HTR-8/SVneo (cell line): Measurements from ENCODE around the gene FA2H.
A peak's percentile ranks its signal among the peaks of the same experiment; 100 is the strongest.
"Not testable (repeated sequence)": the region's sequence is repeated elsewhere in the genome, so short reads cannot be mapped to it uniquely, and the experiment has no call there.

Experiments
- DNase-seq: peaks from one replicate; pipeline ENCODE4 v3.0.0; 2011; ENCODE audit warnings: low spot score, mixed read lengths; ENCODE audit not compliant: insufficient read length
- FAIRE-seq: peaks from 2 replicates; lab custom pipeline; 2011; peaks lifted over from hg19 to GRCh38; lab: Jason Lieb, UNC

The FA2H gene

GRCh38 chr16:74771656-74772315 is 2.8 kb downstream of the FA2H start:
- DNase-seq (no peak), FAIRE-seq (no peak)

GRCh38 chr16:74770831-74771526 is 3.6 kb downstream of the FA2H start:
- FAIRE-seq (no peak), DNase-seq (no peak)

- FAIRE-seq (peak; percentile 71), DNase-seq (no peak)
These were observed 4.9 kb downstream of the FA2H start for GRCh38 chr16:74769586-74770190.

DNA sequence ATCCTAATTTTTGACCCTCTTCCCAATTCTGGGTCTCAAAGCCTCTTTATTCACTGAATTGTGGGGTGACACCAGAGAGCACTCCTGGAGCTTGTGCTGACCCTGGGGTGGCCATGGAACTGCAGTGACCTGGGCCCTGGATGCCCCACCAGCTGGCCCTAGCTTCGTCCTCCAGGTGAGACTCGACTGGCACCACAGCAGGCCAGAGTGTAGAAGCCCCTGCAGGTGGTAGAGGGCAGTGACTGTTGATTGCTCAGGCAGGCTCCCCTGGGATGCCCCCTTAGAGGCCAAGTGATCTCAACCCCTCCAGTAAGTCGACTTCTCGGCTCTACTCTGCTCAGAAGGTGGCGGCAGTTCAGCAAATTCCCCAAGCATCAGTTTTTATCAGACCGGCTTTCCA is 6.4 kb downstream of the FA2H start:
- no peak for DNase-seq
- no peak for FAIRE-seq

GRCh38 chr16:74767749-74768148 is 6.9 kb downstream of the FA2H start:
- FAIRE-seq, result no peak
- no peak for DNase-seq

- no peak for FAIRE-seq
- no peak for DNase-seq
These were observed 7.9 kb downstream of the FA2H start for GRCh38 chr16:74766729-74767128.

DNA sequence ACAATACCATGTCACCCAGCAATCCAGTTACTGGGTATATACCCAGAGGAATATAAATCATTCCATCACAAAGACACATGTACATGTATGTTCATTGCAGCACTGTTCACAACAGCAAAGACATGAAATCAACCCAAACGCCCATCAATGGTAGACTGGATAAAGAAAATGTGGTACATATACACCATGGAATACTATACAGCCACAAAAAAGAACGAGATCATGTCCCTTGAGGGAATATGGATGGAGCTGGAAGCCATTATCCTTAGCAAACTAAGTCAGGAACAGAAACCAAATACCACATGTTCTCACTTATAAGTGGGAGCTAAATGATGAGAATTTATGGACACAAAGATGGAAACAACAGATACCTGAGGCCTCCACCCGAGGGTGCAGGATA is 10.4 kb downstream of the FA2H start:
- not testable (repeated sequence) for DNase-seq

GRCh38 chr16:74761665-74762064 is 13.0 kb downstream of the FA2H start:
- DNase-seq, result no peak
- FAIRE-seq, result no peak

More for the DNA sequence above, 10.4 kb downstream of the FA2H start:
- not testable (repeated sequence) for FAIRE-seq

GRCh38 chr16:74760007-74760767 is 14.4 kb downstream of the FA2H start:
- peak; percentile 73 for DNase-seq

GRCh38 chr16:74759564-74759963 is 15.1 kb downstream of the FA2H start:
- peak; percentile 13 for FAIRE-seq
- DNase-seq, result no peak

More at GRCh38 chr16:74760007-74760767, 14.4 kb downstream of the FA2H start:
- peak; percentile 95 for FAIRE-seq

DNA sequence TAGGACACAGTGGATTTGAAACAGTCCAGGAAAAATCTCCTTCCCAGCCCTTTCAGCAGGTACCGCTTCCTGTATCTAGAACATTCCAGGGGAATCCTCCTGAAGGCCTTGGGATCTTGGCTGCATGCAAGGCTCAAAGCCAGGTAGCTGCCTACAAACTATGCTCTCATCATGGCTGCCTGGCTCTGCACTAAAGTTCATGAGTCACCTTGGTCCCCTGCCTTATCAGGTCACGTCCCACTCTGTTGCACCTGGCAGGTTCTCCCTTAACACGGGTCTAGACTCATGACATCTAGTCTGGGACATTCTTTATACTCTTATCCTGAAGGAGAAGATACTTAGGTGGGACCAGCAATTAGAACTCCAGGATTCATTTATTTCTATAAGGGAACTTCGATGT is 15.8 kb downstream of the FA2H start:
- no peak for DNase-seq
- no peak for FAIRE-seq

DNA sequence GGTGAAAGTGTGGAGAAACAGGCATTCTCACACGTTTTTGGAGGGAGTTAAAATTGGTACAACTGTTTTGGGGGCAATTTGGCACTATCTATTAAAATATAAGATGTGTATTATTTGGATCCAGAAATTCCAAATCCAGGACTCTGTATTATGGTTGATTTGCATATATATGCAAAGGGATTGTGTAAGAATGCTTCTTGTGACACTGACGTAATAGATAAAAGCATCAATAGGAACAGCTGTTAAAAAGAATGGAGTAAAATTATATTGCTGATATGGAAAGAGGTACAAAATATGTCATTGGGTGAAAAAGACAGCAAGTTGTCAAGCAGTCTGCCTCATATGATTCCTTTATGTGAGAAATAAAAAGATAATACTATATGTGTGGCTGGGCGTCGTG is 17.3 kb downstream of the FA2H start:
- FAIRE-seq (no peak), DNase-seq (no peak)

- DNase-seq (no peak), FAIRE-seq (no peak)
These were observed 18.4 kb downstream of the FA2H start for GRCh38 chr16:74756203-74756602.

GRCh38 chr16:74753180-74753579 is 21.4 kb downstream of the FA2H start:
- FAIRE-seq (no peak), DNase-seq (no peak)

GRCh38 chr16:74752756-74753155 is 21.9 kb downstream of the FA2H start:
- FAIRE-seq (no peak), DNase-seq (no peak)

DNA sequence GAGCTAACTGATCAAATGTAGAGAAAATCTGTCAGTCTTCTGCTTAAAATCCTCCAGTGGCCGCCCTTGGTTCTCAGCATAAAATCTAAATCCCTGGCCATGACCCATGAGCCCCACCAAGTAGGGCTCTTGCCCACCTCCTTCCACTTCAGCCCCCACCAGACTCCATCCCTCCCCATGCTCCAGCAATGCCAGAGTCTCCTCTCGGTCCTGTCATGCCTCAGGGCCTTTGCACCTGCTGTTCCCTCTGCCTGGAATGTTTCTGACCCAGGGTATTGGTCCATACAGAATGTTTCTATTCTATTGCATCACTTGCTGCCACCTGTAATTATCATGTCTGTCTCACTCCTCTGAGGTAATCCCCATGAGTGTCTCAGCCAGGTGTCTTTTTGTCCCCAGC is 22.4 kb downstream of the FA2H start:
- FAIRE-seq (no peak), DNase-seq (no peak)

DNA sequence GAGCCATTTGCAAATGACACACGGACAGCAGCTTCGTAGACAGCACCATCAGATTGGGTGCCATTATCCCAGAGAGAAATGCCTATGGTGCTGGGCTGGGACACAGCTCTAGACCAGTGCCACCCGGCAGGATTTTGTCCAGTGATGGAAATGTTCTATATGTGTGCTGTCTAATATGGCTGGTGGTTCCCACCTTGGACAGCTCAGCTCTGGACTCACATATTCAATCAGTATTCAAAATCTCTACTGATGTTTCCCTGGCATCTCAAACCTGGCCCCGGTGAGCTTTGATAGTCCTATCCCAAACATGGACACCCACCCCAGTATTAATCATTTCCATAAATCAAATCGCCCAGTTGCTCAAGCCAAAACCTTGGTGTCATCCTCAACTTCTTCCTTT is 23.0 kb downstream of the FA2H start:
- FAIRE-seq (peak; percentile 72), DNase-seq (no peak)

GRCh38 chr16:74749291-74750055 is 25.1 kb downstream of the FA2H start:
- no peak for FAIRE-seq
- no peak for DNase-seq

GRCh38 chr16:74748616-74749026 is 26.0 kb downstream of the FA2H start:
- FAIRE-seq, result no peak
- no peak for DNase-seq
